Breast epithelium (tissue), 4 donors: ENCODE data around the gene MFSD2B. TPM values are rescaled to one million over a fixed set of nuclear protein-coding genes. Genes with fewer than 3 reads are reported as not detected.
A peak's percentile ranks its signal among the peaks of the same experiment; 100 is the strongest.

ENCODE experiments used
- DNase-seq, 2 donors: peaks; one replicate each; pipeline ENCODE4 v3.0.0-alpha.2; 2019; ENCODE audit warnings: low spot score in 2 of 2
- H3K27ac ChIP-seq, 2 donors: fragments of 200-600 bp; sonication (generic) in 1 of 2; one replicate each; pipeline ENCODE4 v1.5.1; 2016 to 2019; ENCODE audit warnings: mild to moderate bottlenecking in 1 of 2
- H3K27me3 ChIP-seq, 2 donors: fragments of 200-600 bp; sonication (generic) in 1 of 2; one replicate each; pipeline versions ENCODE4 v1.5.1 to v1.6.0; 2017 to 2019; ENCODE audit warnings: control low read depth in 1 of 2, mild to moderate bottlenecking in 1 of 2
- H3K36me3 ChIP-seq: fragments of 200-600 bp; one replicate; pipeline ENCODE4 v1.5.1; 2019
- H3K4me1 ChIP-seq, 2 donors: fragments of 200-600 bp; sonication (generic); one replicate each; pipeline ENCODE4 v1.5.1; 2016 to 2019; ENCODE audit warnings: control low read depth in 1 of 2
- H3K4me3 ChIP-seq, 3 donors: fragments of 200-600 bp; sonication (generic); 1 replicate in 2 of 3; 2 replicates in 1 of 3; pipeline ENCODE4 v1.5.1; 2016 to 2019; ENCODE audit warnings: mild to moderate bottlenecking in 3 of 3, moderate library complexity in 2 of 3
- H3K9me3 ChIP-seq, 2 donors: fragments of 200-600 bp; sonication (generic) in 1 of 2; one replicate each; pipeline ENCODE4 v1.5.1; 2016 to 2019; ENCODE audit warnings: control low read depth in 1 of 2
- POLR2A ChIP-seq: fragments of 450-650 bp; IDR thresholded peaks from one replicate; pipeline ENCODE4 v1.6.1; 2016; ENCODE audit warnings: antibody characterized with exemption, mild to moderate bottlenecking, moderate library complexity
- POLR2AphosphoS5 ChIP-seq, 3 donors: sonication (generic); formaldehyde crosslinking; IDR thresholded peaks; one replicate each; pipeline ENCODE4 v1.6.1; 2017; ENCODE audit warnings: antibody characterized with exemption in 3 of 3
- intact Hi-C: fragments of 100-400 bp; cut with DNase I; formaldehyde crosslinking; loops from one replicate; pipeline ENCODE4 v1.15.1; 2023; ENCODE audit warnings: low total_unique reads
- total RNA-seq, 3 donors: library from RNA; depleted of rRNA; stranded (reverse); fragments of >200 nt; gene quantifications; one replicate each; pipeline ENCODE4 v1.1.0, GENCODE V29; 2016
- TF ChIP-seq, protein P1 (sequence below), 3 donors: fragments of 450-650 bp; IDR thresholded peaks; one replicate each; pipeline ENCODE4 v1.5.1; 2016 to 2017; ENCODE audit warnings: antibody characterized with exemption in 3 of 3, mild to moderate bottlenecking in 3 of 3, moderate library complexity in 3 of 3

The MFSD2B gene
- total RNA-seq, 3 donors from 2014 or later: not detected

DNA sequence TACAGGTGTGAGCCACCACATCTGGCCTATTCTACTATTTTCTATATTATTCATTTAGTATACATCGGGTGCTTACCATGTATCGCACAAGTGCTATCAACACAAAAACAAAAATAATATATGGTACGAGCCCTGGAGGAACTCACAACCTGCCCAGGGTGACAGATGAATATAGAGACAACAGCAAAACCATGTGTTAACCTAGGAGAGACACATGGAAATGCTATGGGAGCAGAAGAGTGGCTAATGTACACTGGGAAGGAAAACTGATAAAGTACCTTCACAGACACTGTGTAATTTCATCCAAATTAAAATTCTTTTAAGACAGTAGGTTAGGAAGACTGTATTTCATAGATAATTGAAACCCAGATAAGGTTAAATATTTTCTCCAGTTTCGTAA lies 62.4 kb downstream of the MFSD2B start:
- intact Hi-C loops: no loop called here
- no peaks in the 10 kb centered on the region for H3K4me1 ChIP-seq
- H3K9me3 ChIP-seq: no peaks in the 10 kb centered on the region
- no peak overlapping the region for H3K27ac ChIP-seq
- no peaks in the 10 kb centered on the region for H3K36me3 ChIP-seq
- TF ChIP-seq POLR2A: no peak
- TF ChIP-seq, protein P1, sequence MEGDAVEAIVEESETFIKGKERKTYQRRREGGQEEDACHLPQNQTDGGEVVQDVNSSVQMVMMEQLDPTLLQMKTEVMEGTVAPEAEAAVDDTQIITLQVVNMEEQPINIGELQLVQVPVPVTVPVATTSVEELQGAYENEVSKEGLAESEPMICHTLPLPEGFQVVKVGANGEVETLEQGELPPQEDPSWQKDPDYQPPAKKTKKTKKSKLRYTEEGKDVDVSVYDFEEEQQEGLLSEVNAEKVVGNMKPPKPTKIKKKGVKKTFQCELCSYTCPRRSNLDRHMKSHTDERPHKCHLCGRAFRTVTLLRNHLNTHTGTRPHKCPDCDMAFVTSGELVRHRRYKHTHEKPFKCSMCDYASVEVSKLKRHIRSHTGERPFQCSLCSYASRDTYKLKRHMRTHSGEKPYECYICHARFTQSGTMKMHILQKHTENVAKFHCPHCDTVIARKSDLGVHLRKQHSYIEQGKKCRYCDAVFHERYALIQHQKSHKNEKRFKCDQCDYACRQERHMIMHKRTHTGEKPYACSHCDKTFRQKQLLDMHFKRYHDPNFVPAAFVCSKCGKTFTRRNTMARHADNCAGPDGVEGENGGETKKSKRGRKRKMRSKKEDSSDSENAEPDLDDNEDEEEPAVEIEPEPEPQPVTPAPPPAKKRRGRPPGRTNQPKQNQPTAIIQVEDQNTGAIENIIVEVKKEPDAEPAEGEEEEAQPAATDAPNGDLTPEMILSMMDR (IDR thresholded peaks at IDR 0.05): no peak
- no peak for TF ChIP-seq POLR2AphosphoS5 (IDR thresholded peaks at IDR 0.05)
- no peak overlapping the region for H3K4me3 ChIP-seq
- no peaks in the 10 kb centered on the region for H3K27me3 ChIP-seq
- no peak for DNase-seq

DNA sequence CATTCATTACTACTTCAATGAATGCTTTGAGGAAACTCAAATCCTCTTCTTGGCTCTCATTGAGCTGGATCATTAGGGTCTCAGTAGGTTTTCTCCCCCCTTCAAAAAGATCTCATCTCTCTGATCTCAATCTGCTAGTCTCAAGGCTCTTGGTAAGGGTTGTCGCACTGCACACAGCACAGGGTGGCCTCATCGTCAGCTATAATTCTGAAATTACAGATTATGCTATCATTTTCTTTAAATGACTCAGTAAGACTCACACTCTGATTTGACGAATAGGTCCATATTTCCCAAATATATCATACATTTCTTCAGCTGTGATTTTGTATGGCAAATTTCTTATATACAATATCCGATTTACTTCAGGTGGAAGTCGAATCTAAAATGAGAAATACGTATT lies 63.9 kb downstream of the MFSD2B start:
- H3K4me1 ChIP-seq: no peaks in the 10 kb centered on the region
- no peaks in the 10 kb centered on the region for H3K27me3 ChIP-seq
- H3K27ac ChIP-seq: no peak overlapping the region
- no peaks in the 10 kb centered on the region for H3K36me3 ChIP-seq
- H3K4me3 ChIP-seq: no peak overlapping the region
- no peaks in the 10 kb centered on the region for H3K9me3 ChIP-seq
- no peak for TF ChIP-seq POLR2AphosphoS5 (IDR thresholded peaks at IDR 0.05)
- TF ChIP-seq POLR2A: no peak
- TF ChIP-seq, protein P1 (IDR thresholded peaks at IDR 0.05): no peak
- no peak for DNase-seq
- intact Hi-C loops: no loop called here

DNA sequence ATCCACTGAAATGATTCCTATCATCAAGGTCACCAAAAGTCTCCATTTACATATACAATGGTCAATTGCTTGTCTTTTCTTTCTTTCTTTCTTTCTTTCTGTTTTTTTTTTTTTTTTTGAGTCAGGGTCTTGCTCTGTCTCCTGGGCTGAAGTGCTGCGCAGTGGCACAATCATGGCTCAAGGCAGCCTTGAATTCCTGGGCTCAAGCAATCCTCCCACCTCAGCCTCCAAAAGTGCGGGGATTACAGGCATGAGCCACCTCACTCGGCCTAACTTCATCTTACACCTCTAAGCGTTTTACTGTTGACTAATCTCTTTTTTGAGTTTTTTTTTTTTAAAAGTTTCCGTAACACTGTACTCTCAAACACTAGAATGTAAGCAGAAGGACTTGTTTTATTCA lies 65.4 kb downstream of the MFSD2B start:
- no peaks in the 10 kb centered on the region for H3K36me3 ChIP-seq
- TF ChIP-seq, protein P1 (IDR thresholded peaks at IDR 0.05): no peak
- TF ChIP-seq POLR2A: no peak
- TF ChIP-seq POLR2AphosphoS5 (IDR thresholded peaks at IDR 0.05): no peak
- H3K9me3 ChIP-seq: no peaks in the 10 kb centered on the region
- H3K27me3 ChIP-seq: no peaks in the 10 kb centered on the region
- intact Hi-C loops: no loop called here
- no peak for DNase-seq
- peak overlapping the region in 1 of 2 donors; percentile 97 for H3K27ac ChIP-seq
- H3K4me3 ChIP-seq: peak overlapping the region; percentile 74 to 90 (median 89)
- H3K4me1 ChIP-seq: no peaks in the 10 kb centered on the region

Other genes starting within 250 kb of the MFSD2B start
- gene ATAD2B, start 83.0 kb upstream of the MFSD2B start, total RNA-seq: 10 to 100 TPM; 22.6 to 48.1 (median 34.4) TPM
- 10 to 100 TPM; 13.0 to 22.0 (median 16.4) TPM for gene UBXN2A, start 69.6 kb upstream of the MFSD2B start, total RNA-seq
- gene WDCP, start 37.3 kb downstream of the MFSD2B start, total RNA-seq: 1 to 10 TPM; 3.4 to 8.3 (median 7.2) TPM
- gene FKBP1B, start 39.7 kb downstream of the MFSD2B start, total RNA-seq: 10 to 100 TPM in 1 of 3 donors, 1 to 10 TPM in 2; 3.2 to 11.0 (median 7.2) TPM
- gene SF3B6, start 66.2 kb downstream of the MFSD2B start, total RNA-seq: 100 to 1,000 TPM in 2 of 3 donors, 10 to 100 TPM in 1; 91.7 to 125 (median 110) TPM
- 10 to 100 TPM; 19.2 to 24.3 (median 19.6) TPM for gene TP53I3, start 74.7 kb downstream of the MFSD2B start, total RNA-seq
- under 1 TPM in 2 of 3 donors, not detected in 1; 0.44 to 0.96 TPM for gene PFN4, start 113.2 kb downstream of the MFSD2B start, total RNA-seq
- gene FAM228B, start 113.4 kb downstream of the MFSD2B start, total RNA-seq: 10 to 100 TPM; 23.7 to 46.2 (median 30.9) TPM
- gene FAM228A, start 165.0 kb downstream of the MFSD2B start, total RNA-seq: 1 to 10 TPM in 1 of 3 donors, under 1 TPM in 2; 0.66 to 2.6 (median 0.88) TPM